Hepatocyte (in vitro differentiated cells): ENCODE data around the gene CYP27C1.

Source experiments
- EZH2 ChIP-seq: fragments of 200-600 bp; sonication (generic); IDR thresholded peaks from 2 replicates; pipeline ENCODE4 v1.6.1; 2016; ENCODE audit warnings: antibody characterized with exemption, mild to moderate bottlenecking, borderline replicate concordance
- EZH2phosphoT487 ChIP-seq: fragments of 200-600 bp; sonication (generic); IDR thresholded peaks from one replicate; pipeline ENCODE4 v1.6.1; 2018; ENCODE audit warnings: antibody characterized with exemption, mild to moderate bottlenecking, low read depth, moderate library complexity; ENCODE audit not compliant: unreplicated experiment, severe bottlenecking
- TF ChIP-seq, protein P1 (sequence below): fragments of 200-600 bp; sonication (generic); IDR thresholded peaks from 2 replicates; pipeline ENCODE4 v1.5.1; 2016; ENCODE audit warnings: antibody characterized with exemption, mild to moderate bottlenecking; ENCODE audit not compliant: poor library complexity

GRCh38 chr2:127162261-127163089 lies 57.6 kb downstream of the CYP27C1 start:
- TF ChIP-seq, protein P1, sequence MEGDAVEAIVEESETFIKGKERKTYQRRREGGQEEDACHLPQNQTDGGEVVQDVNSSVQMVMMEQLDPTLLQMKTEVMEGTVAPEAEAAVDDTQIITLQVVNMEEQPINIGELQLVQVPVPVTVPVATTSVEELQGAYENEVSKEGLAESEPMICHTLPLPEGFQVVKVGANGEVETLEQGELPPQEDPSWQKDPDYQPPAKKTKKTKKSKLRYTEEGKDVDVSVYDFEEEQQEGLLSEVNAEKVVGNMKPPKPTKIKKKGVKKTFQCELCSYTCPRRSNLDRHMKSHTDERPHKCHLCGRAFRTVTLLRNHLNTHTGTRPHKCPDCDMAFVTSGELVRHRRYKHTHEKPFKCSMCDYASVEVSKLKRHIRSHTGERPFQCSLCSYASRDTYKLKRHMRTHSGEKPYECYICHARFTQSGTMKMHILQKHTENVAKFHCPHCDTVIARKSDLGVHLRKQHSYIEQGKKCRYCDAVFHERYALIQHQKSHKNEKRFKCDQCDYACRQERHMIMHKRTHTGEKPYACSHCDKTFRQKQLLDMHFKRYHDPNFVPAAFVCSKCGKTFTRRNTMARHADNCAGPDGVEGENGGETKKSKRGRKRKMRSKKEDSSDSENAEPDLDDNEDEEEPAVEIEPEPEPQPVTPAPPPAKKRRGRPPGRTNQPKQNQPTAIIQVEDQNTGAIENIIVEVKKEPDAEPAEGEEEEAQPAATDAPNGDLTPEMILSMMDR, result no peak
- no peak for TF ChIP-seq EZH2
- TF ChIP-seq EZH2phosphoT487, result no peak
